IPS DF 6.9 (cell line): Measurements from ENCODE around the gene TVP23A.
"Not testable (repeated sequence)": the region's sequence is repeated elsewhere in the genome, so short reads cannot be mapped to it uniquely, and the experiment has no call there.

Experiments
- DNase-seq: peaks from one replicate; pipeline ENCODE4 v3.0.0-alpha.2; 2013; ENCODE audit warnings: low read depth, low spot score
- H3K27ac ChIP-seq: one replicate; pipeline ENCODE4 v1.5.1; 2013; ENCODE audit warnings: low read length, control low read depth
- H3K27me3 ChIP-seq: 2 replicates; pipeline ENCODE4 v1.6.1; 2013; ENCODE audit warnings: mild to moderate bottlenecking, low read length; ENCODE audit not compliant: control insufficient read depth, insufficient read depth
- H3K36me3 ChIP-seq: 2 replicates; pipeline ENCODE4 v1.6.1; 2013; ENCODE audit warnings: low read length; ENCODE audit not compliant: control insufficient read depth, insufficient read depth
- H3K4me1 ChIP-seq: 2 replicates; pipeline ENCODE4 v1.6.1; 2013; ENCODE audit warnings: low read length; ENCODE audit not compliant: control insufficient read depth, insufficient read depth
- H3K4me3 ChIP-seq: 2 replicates; pipeline ENCODE4 v1.5.1; 2013; ENCODE audit warnings: mild to moderate bottlenecking, low read length
- H3K9me3 ChIP-seq: 2 replicates; pipeline ENCODE4 v1.6.1; 2013; ENCODE audit warnings: low read length, inconsistent platforms; ENCODE audit not compliant: control insufficient read depth, insufficient read depth
- WGBS: extraction: QIAGEN DNeasy Blood & Tissue Kit; methylation state at CpG from one replicate; pipeline ENCODE4 v1.1.7; 2013; ENCODE audit warnings: mixed read lengths, missing lambda C conversion rate; ENCODE audit not compliant: insufficient read length, insufficient coverage; 5-methylcytosine and 5-hydroxymethylcytosine counted together

The TVP23A gene

GRCh38 chr16:10835281-10835931 is 16.8 kb upstream of the TVP23A start:
- H3K9me3 ChIP-seq: no peaks in the 10 kb centered on the region
- H3K36me3 ChIP-seq: no peaks in the 10 kb centered on the region
- H3K27me3 ChIP-seq: no peaks in the 10 kb centered on the region
- no peak overlapping the region for H3K27ac ChIP-seq
- DNase-seq: no peak
- no peaks in the 10 kb centered on the region for H3K4me1 ChIP-seq
- no CpG with 5 or more reads among the region's 7 CpGs for WGBS
- H3K4me3 ChIP-seq: no peak overlapping the region

DNA sequence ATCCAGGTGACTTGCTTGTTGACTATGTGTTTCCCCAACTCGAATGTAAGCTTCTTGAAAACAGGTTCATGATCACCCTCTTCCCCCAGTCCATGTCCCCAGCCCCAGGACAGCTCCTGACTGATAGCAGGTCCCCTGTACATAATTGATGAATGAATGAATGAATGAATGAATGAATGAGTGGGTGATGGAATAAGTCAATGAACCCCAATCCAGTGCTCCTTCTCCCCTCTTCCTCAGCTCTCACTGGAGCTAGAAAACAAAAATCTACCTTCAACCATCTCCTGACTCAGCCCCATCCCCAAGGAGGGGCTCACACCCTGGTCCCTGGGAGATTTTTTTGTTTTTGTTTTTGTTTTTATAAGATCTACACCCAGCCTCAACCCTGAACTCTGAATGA is 16.2 kb upstream of the TVP23A start:
- H3K4me3 ChIP-seq: no peak overlapping the region
- no peak for DNase-seq
- H3K36me3 ChIP-seq: no peaks in the 10 kb centered on the region
- no peaks in the 10 kb centered on the region for H3K27me3 ChIP-seq
- H3K27ac ChIP-seq: no peak overlapping the region
- no CpG with 5 or more reads among the region's 1 CpG for WGBS
- no peaks in the 10 kb centered on the region for H3K9me3 ChIP-seq
- H3K4me1 ChIP-seq: no peaks in the 10 kb centered on the region

DNA sequence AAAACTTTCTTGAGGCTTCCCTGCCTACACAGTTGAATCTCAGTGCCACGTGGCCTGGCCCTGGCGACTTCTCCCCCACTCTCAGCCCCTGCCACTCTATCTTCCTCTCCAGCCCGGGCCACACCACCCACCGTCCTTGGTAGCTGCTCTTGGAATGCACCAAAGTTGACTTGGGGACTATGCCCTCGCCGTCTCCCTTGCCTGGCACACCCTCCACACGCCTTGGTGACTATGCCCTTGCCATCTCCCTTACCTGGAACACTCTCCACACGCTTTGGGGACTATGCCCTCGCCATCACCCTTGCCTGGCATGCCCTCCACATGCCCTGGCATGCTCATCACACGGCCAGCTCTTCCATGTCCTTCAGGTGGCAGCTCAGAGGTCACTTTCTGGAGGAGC is 15.5 kb upstream of the TVP23A start:
- Histone ChIP-seq H3K9me3 (no peaks in the 10 kb centered on the region), H3K27me3 (no peaks in the 10 kb centered on the region), H3K4me3 (no peak overlapping the region), H3K27ac (no peak overlapping the region), H3K36me3 (no peaks in the 10 kb centered on the region), H3K4me1 (no peaks in the 10 kb centered on the region)
- no peak for DNase-seq
- no CpG with 5 or more reads among the region's 10 CpGs for WGBS

GRCh38 chr16:10833271-10833670 is 14.7 kb upstream of the TVP23A start:
- no CpG with 5 or more reads among the region's 5 CpGs for WGBS
- no peak for DNase-seq
- Histone ChIP-seq H3K4me1 (no peaks in the 10 kb centered on the region), H3K27ac (no peak overlapping the region), H3K36me3 (no peaks in the 10 kb centered on the region), H3K4me3 (no peak overlapping the region), H3K9me3 (no peaks in the 10 kb centered on the region), H3K27me3 (no peaks in the 10 kb centered on the region)

- Histone ChIP-seq H3K4me3 (no peak overlapping the region), H3K27ac (no peak overlapping the region), H3K4me1 (no peaks in the 10 kb centered on the region), H3K36me3 (no peaks in the 10 kb centered on the region), H3K27me3 (no peaks in the 10 kb centered on the region), H3K9me3 (no peaks in the 10 kb centered on the region)
- no CpG with 5 or more reads among the region's 10 CpGs for WGBS
- DNase-seq: no peak
These were observed 13.6 kb upstream of the TVP23A start for GRCh38 chr16:10831894-10832886.

DNA sequence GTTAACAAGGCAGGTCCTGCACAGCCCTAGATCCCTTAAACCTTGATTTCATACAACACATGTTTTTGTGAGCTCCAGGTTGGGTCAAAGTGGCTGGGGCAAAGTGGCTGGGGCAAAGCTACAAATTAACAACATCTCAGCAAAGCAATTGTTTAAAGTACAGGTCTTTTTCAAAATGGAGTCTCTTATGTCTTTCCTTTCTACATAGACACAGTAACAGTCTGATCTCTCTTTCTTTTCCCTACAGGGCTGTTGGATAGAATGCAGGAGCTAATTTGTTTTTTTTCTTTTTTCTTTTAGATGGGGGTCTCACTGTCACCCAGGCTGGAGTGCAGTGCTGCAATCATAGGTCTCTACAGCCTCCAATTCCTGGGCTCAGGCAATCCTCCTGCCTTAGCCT is 11.6 kb upstream of the TVP23A start:
- not testable (repeated sequence) for H3K4me1 ChIP-seq, H3K27me3 ChIP-seq, DNase-seq, H3K9me3 ChIP-seq, H3K36me3 ChIP-seq, H3K4me3 ChIP-seq, H3K27ac ChIP-seq

DNA sequence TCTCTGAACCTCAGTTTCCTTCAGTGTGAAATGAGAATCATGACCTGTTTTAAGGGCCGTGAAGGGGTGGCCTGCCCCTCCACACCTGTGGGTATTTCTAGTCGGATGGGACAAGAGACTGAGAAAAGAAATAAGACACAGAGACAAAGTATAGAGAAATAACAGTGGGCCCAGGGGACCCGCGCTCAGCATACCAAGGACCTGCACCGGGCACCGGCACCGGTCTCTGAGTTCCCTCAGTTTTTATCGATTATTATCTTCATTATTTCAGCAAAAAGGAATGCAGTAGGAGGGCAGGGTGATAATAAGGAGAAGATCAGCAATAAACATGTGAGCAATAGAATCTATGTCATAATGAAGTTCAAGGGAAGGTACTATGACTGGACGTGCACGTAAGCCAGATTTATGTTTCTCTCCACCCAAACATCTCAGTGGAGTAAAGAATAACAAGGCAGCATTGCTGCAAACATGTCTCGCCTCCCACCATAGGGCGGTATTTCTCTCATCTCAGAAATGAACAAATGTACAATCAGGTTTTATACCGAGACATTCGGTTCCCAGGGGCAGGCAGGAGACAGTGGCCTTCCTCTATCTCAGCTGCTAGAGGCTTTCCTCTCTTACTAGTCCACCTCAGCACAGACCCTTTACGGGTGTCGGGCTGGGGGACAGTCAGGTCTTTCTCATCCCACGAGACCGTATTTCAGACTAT is 10.9 kb upstream of the TVP23A start:
- H3K36me3 ChIP-seq, H3K9me3 ChIP-seq, H3K4me1 ChIP-seq, DNase-seq, H3K4me3 ChIP-seq, H3K27ac ChIP-seq, H3K27me3 ChIP-seq: not testable (repeated sequence)
- WGBS: no CpG with 5 or more reads among the region's 18 CpGs

- H3K27ac ChIP-seq: no peak overlapping the region
- no peaks in the 10 kb centered on the region for H3K9me3 ChIP-seq
- H3K27me3 ChIP-seq: no peaks in the 10 kb centered on the region
- no peak for DNase-seq
- H3K4me1 ChIP-seq: no peaks in the 10 kb centered on the region
- H3K36me3 ChIP-seq: no peaks in the 10 kb centered on the region
- H3K4me3 ChIP-seq: no peak overlapping the region
- WGBS: no CpG with 5 or more reads among the region's 17 CpGs
These were observed 10.3 kb upstream of the TVP23A start for GRCh38 chr16:10828851-10829366.

DNA sequence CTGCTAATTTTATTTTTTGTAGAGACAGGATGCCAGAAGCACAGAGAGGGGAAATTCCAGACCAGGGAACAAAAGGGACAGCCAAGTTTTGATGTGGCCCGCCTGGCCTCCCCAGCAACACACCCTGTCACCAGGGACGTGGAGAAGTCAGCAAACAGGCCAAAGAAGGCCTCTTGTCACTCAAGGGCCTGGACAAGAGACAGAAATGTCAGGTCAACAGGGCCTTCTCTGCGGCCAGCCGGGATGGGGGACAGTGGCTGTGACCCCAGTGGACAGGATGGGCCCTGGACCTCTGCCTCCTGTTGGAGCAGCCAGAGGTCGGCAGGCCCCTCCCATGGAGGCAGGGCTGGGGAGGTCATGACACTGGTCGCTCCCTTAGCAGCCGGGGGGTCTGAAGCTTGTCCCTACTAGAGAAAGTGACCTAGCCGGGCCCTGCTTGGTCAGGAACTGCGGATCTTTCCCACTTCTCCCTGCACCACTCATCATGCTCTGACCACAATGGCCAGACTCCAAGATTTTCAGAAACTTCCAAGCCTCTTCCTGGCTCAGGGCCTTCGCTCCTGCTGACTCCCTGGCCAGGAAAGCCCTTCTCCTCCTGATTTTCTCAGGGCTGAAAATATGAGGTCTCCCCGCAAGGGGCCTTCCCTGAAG is 9.2 kb upstream of the TVP23A start:
- Histone ChIP-seq H3K27me3 (no peaks in the 10 kb centered on the region), H3K4me3 (no peak overlapping the region), H3K9me3 (no peaks in the 10 kb centered on the region), H3K4me1 (no peaks in the 10 kb centered on the region), H3K36me3 (no peaks in the 10 kb centered on the region), H3K27ac (no peak overlapping the region)
- no peak for DNase-seq
- no CpG with 5 or more reads among the region's 11 CpGs for WGBS
